Measurements from ENCODE around the gene WIPF3.
"Not testable (repeated sequence)": the region's sequence is repeated elsewhere in the genome, so short reads cannot be mapped to it uniquely, and the experiment has no call there.

WIPF3 gene

DNA sequence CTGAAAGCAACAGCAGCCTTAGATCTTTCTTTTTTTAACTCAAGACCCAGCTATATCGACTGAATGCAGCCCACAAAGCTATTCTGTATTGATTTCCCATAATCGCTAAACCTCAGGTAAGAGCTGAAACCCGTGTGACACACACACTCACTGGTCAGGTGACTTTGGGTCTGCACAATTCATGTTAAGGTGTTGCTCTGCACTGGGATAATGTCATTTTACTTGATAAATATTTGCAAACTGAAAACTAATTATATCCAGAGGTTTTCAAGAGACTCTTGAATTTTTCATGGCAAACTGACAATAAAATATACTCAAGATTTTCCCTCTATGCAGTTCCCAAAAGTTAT is 150.2 kb downstream of the WIPF3 start:
- no peak for FAIRE-seq

DNA sequence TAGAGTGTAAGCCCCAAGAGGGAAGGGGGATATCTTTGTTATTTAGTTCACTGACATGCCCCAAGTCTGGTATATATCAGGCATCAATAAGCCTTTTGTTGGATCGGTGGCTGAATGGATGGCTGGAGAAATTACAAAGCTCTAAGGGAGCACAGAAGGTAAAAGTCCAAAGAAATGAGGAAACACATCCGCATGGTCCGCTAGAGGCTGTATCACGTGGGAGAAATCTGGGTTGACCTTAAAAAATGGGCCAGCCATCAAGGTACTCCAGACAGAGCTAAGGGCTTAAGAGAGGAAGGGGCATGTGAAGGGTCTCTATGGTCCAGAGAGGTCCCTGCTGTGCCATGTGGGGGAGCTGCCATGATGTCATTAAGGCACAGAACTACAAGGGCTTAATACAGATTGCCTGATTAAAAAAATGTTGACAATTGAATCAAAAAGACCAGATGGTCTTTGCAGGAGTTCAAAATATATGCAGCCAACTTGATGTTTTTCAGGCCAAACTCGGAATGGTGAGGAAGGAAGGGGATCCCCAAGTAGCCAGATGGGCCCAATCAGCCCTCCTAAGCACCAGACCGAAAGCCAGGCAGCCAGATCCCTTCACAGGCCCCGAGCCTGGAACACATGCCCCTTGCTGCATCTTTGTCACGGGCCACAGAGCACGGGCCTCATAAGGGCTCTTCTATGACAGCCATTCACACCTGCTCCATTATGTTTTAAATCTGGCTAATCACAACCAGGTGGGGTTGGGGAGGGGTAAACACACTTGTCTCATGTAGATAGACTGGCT is 151.4 kb downstream of the WIPF3 start:
- no peak for FAIRE-seq

DNA sequence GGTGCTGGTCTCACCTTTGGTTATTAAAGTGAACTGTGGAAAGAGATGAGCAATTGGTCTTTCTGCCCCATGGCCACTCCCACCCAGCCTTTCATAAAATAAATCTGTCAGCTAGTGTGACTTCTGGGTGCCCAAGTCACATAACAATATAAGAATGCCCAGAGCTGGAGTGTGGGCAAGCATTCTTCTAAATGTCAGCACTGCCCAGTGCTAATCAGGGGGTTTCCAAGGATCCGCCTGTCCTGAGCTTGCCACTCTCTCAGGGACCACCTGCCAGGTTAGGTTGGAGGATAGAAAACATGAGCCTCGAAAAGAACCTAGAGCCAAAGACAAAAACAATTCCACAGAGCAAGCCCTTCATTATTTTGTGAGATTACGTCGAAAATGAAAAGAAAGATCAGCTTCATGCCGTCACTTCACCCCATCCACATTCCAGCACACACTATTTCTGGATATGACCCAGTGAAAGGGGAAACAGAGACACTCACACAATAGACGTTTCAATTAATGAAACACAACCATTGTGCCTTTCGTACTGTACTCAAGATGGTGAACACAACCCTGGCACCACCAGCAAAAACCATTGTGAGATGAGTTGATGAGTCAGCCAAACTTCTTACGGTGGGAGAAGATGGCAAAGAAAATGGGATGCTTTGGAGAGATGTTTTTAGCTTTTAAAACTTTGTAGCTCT is 152.5 kb downstream of the WIPF3 start:
- no peak for FAIRE-seq

GRCh38 chr7:29961611-29962010 is 155.3 kb downstream of the WIPF3 start:
- FAIRE-seq, result not testable (repeated sequence)

DNA sequence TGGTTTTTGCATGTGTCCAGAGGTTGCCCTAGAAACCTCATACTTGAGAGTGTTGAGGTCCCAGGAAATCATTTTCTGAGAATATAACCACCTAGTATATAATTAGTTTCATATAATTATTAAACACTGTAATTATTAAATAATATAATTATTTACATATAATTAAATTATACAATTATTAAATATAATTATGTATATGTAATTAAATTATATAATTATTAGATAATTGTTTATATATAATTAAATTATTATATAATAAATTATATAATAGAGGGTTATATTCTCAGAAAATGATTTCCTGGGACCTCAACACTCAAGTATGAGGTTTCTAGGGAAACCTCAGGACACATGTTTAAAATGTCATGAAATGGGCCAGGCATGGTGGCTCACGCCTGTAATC is 155.7 kb downstream of the WIPF3 start:
- peak; percentile 78 for FAIRE-seq

DNA sequence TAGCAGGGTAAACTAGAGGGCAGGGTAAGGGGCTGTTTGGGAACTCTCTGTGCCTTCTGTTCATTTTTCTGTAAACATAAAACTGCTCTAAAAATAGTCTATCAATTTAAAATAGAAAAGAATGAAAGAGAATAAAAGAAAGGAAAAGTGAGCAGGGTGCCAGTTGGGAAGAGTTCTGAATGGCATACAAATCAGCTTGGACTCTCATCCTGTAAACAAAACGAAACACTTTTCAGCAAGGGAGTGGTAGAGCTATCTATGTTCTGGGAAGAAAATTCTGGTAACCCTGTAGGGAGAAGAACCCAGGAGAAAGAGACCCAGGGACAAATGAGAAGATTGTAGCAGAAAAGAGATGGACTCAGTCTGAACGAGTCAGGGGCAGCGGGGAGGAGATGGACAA is 158.7 kb downstream of the WIPF3 start:
- FAIRE-seq, result no peak

All from colon (tissue), 2 donors.